ENCODE data around the gene HIP1. TPM values are rescaled to one million over a fixed set of nuclear protein-coding genes. Genes with fewer than 3 reads are reported as not detected.
A peak's percentile ranks its signal among the peaks of the same experiment; 100 is the strongest.

Gene HIP1
- total and polyA plus RNA-seq, 9 of the 15 experiments (the other 6 are each of a cell fraction or from before 2014, with no cell fraction given) = 2.4 to 13.7 (median 9.5) TPM

DNA sequence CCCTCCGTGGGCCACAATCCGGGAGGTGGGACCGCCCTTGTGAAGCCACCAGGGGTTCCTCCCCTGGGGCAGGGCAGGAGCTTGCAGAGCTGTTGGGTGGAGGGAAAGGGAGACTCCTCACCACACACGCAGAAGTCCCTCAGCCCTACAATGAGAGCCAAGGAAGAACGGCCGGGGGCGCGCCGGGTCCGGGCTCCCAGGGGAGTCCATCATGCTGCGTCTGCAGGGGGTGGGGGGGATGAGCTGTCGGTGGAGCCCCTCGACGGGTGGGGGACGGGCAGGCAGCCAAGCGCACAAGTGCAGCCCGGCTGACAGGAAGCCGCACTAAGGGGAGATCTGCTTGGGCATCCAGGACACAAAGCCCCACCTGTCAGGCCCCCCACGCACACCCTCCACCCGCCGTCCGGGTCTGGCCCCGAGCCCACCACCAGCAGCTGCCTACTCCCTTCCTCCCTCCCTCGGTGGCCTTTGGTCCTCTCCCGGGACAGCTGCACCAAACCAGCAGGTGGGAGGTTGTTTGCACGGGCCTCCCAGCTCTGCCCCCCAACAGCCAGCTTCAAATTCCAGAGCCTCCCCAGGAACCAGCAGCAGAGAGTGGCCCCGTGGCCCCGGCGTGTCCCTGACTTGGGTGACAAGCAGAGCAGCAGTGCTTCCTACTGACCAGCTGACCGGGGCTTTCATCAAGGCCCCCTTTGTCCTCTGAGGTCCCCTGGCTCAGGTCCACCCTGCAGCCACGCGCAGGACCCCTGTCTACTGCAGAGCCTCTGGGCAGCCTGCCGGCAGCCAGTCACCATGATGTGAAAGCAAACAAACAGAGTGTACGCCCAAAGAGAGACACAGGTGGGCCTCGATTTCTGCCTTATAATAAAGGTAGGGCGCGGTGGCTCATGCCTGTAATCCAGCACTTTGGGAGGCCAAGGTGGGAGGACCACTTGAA, 50.3 kb downstream of the HIP1 start:
- Histone ChIP-seq H3K4me2 (ENCODE audit: insufficient read depth, low read length) (no peak overlapping the region), H3K36me3 (ENCODE audit: control insufficient read depth, insufficient read depth, low read length) (no peaks in the 10 kb centered on the region), H3K9me1 (ENCODE audit: control insufficient read depth, insufficient read depth, low read length) (no peaks in the 10 kb centered on the region), H3K9me3 (replicated peaks; ENCODE audit: control insufficient read depth, insufficient read depth, low read depth, low read length) (no peaks in the 10 kb centered on the region), H3K4me1 (replicated peaks in 1 of 2; ENCODE audit: control insufficient read depth in 2 of 2, insufficient read depth in 2 of 2, low read length in 2 of 2) (peaks cover 0 to 10% of the 10 kb centered on the region in 2 experiments; a peak in 2 of 5 replicates), H3K27me3 (ENCODE audit: control insufficient read depth in 2 of 2, insufficient read depth in 2 of 2, low read length in 2 of 2) (no peaks in the 10 kb centered on the region), H3K27ac (ENCODE audit: extremely low read depth, low read depth, low read length) (no peak overlapping the region), H3K4me3 (no peak overlapping the region), H4K20me1 (replicated peaks; ENCODE audit: control insufficient read depth, insufficient read depth, low read length) (no peaks in the 10 kb centered on the region), H2AFZ (ENCODE audit: low read depth, low read length) (no peak overlapping the region), H3K79me2 (ENCODE audit: control insufficient read depth, insufficient read depth, low read length) (no peaks in the 10 kb centered on the region), H3K9ac (ENCODE audit: insufficient read depth in 1 of 2, low read depth in 2 of 2, low read length in 2 of 2) (peak overlapping the region in 1 of 2 experiments; percentile 76; a peak in 2 of 4 replicates)
- intact Hi-C loops (cut with micrococcal nuclease) = no loop called here
- in situ Hi-C loops (cut with MboI) = no loop called here
- no peak for DNase-seq (ENCODE audit: extremely low read depth in 1 of 4, low spot score in 3 of 4)
- POLR2A ChIA-PET = no interaction called here
- no peak for TF ChIP-seq KDM1A (IDR thresholded peaks at IDR 0.05)
- TF ChIP-seq, protein P1, sequence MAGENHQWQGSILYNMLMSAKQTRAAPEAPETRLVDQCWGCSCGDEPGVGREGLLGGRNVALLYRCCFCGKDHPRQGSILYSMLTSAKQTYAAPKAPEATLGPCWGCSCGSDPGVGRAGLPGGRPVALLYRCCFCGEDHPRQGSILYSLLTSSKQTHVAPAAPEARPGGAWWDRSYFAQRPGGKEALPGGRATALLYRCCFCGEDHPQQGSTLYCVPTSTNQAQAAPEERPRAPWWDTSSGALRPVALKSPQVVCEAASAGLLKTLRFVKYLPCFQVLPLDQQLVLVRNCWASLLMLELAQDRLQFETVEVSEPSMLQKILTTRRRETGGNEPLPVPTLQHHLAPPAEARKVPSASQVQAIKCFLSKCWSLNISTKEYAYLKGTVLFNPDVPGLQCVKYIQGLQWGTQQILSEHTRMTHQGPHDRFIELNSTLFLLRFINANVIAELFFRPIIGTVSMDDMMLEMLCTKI (IDR thresholded peaks at IDR 0.05; ENCODE audit: partially characterized antibody) = no peak
- TF ChIP-seq POLR2G (IDR thresholded peaks at IDR 0.05; ENCODE audit: low read depth, low read length) = 0 out of 2 replicates have a peak, but pooled peaks have one; percentile 38
- TF ChIP-seq ZNF764 (CRISPR knock-in tag; IDR thresholded peaks at IDR 0.05; ENCODE audit: low read depth) = no peak
- TF ChIP-seq, protein P2, sequence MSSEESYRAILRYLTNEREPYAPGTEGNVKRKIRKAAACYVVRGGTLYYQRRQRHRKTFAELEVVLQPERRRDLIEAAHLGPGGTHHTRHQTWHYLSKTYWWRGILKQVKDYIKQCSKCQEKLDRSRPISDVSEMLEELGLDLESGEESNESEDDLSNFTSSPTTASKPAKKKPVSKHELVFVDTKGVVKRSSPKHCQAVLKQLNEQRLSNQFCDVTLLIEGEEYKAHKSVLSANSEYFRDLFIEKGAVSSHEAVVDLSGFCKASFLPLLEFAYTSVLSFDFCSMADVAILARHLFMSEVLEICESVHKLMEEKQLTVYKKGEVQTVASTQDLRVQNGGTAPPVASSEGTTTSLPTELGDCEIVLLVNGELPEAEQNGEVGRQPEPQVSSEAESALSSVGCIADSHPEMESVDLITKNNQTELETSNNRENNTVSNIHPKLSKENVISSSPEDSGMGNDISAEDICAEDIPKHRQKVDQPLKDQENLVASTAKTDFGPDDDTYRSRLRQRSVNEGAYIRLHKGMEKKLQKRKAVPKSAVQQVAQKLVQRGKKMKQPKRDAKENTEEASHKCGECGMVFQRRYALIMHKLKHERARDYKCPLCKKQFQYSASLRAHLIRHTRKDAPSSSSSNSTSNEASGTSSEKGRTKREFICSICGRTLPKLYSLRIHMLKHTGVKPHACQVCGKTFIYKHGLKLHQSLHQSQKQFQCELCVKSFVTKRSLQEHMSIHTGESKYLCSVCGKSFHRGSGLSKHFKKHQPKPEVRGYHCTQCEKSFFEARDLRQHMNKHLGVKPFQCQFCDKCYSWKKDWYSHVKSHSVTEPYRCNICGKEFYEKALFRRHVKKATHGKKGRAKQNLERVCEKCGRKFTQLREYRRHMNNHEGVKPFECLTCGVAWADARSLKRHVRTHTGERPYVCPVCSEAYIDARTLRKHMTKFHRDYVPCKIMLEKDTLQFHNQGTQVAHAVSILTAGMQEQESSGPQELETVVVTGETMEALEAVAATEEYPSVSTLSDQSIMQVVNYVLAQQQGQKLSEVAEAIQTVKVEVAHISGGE (CRISPR knock-in tag; IDR thresholded peaks at IDR 0.05) = no peak
- no peak for TF ChIP-seq JUN (IDR thresholded peaks at IDR 0.05; ENCODE audit: borderline replicate concordance, low read depth, low read length)
- TF ChIP-seq JUN (CRISPR knock-in tag; IDR thresholded peaks at IDR 0.05; ENCODE audit: borderline replicate concordance) = no peak
- TF ChIP-seq ZBTB7A (IDR thresholded peaks at IDR 0.05; ENCODE audit: borderline replicate concordance, control insufficient read depth, low read depth, low read length) = peak; percentile 20; the same call in 1 of the 2 replicates
- no peak for TF ChIP-seq ZNF282 (CRISPR knock-in tag; IDR thresholded peaks at IDR 0.05)
- peak; percentile 35; the same call in 1 of the 2 replicates for TF ChIP-seq ZNF121 (CRISPR knock-in tag; conservative IDR thresholded peaks at IDR 0.05)
- TF ChIP-seq YBX1 (IDR thresholded peaks at IDR 0.05) = no peak
- no peak for TF ChIP-seq SAFB2 (IDR thresholded peaks at IDR 0.05; ENCODE audit: borderline replicate concordance, low read depth, low read length, severe bottlenecking)
- no peak for TF ChIP-seq TAF9B (IDR thresholded peaks at IDR 0.05; ENCODE audit: partially characterized antibody)
- no peak for TF ChIP-seq BDP1 (IDR thresholded peaks at IDR 0.05; ENCODE audit: insufficient read depth, insufficient read length)
- 55% methylated on average over 26 of the region's 37 CpGs for WGBS (ENCODE audit: insufficient coverage, low coverage, missing lambda C conversion rate)
- FAIRE-seq = no peak
- no peak; the same call in 1 of the 3 replicates for ATAC-seq
- CTCF ChIA-PET (ENCODE audit: low intra/inter-chr PET ratio) = no interaction called here
- no TSS peak for BruUV-seq (replicated peaks)
